ENCODE measurements around the gene LCP2. TPM values are rescaled to one million over a fixed set of nuclear protein-coding genes. Genes with fewer than 3 reads are reported as not detected.

LCP2 gene
- total RNA-seq, 1 experiment from 2014 or later, result 0.50 TPM

- DNase-seq (ENCODE audit: low read depth), result no peak
Observed at GRCh38 chr5:170316937-170317336, 19.4 kb upstream of the LCP2 start.

GRCh38 chr5:170315154-170315553 is 17.6 kb upstream of the LCP2 start:
- no peak for DNase-seq (ENCODE audit: low read depth)

GRCh38 chr5:170314541-170315095 is 17.0 kb upstream of the LCP2 start:
- no peak for DNase-seq (ENCODE audit: low read depth)

- no peak for DNase-seq (ENCODE audit: low read depth)
Observed at GRCh38 chr5:170313816-170314215, 16.2 kb upstream of the LCP2 start.

- DNase-seq (ENCODE audit: low read depth), result no peak
Observed at GRCh38 chr5:170313344-170313743, 15.8 kb upstream of the LCP2 start.

- DNase-seq (ENCODE audit: low read depth), result peak; percentile 72
Observed at GRCh38 chr5:170312666-170313065, 15.1 kb upstream of the LCP2 start.

- no peak for DNase-seq (ENCODE audit: low read depth)
Observed at GRCh38 chr5:170312301-170312595, 14.7 kb upstream of the LCP2 start.

GRCh38 chr5:170311511-170312300 is 14.1 kb upstream of the LCP2 start:
- DNase-seq (ENCODE audit: low read depth), result no peak

GRCh38 chr5:170310256-170310926 is 12.8 kb upstream of the LCP2 start:
- DNase-seq (ENCODE audit: low read depth), result no peak

GRCh38 chr5:170308686-170309085 is 11.1 kb upstream of the LCP2 start:
- DNase-seq (ENCODE audit: low read depth), result no peak

- peak; percentile 73 for DNase-seq (ENCODE audit: low read depth)
Observed at GRCh38 chr5:170307575-170308465, 10.2 kb upstream of the LCP2 start.

GRCh38 chr5:170306381-170306831 is 8.8 kb upstream of the LCP2 start:
- DNase-seq (ENCODE audit: low read depth), result peak; percentile 51

GRCh38 chr5:170305646-170306025 is 8.1 kb upstream of the LCP2 start:
- DNase-seq (ENCODE audit: low read depth), result no peak

- DNase-seq (ENCODE audit: low read depth), result no peak
Observed at GRCh38 chr5:170305016-170305645, 7.6 kb upstream of the LCP2 start.

- no peak for DNase-seq (ENCODE audit: low read depth)
Observed at GRCh38 chr5:170303549-170303948, 6.0 kb upstream of the LCP2 start.

- DNase-seq (ENCODE audit: low read depth), result no peak
Observed at GRCh38 chr5:170302653-170303501, 5.3 kb upstream of the LCP2 start.

- DNase-seq (ENCODE audit: low read depth), result no peak
Observed at GRCh38 chr5:170301981-170302652, 4.5 kb upstream of the LCP2 start.

GRCh38 chr5:170301149-170301548 is 3.6 kb upstream of the LCP2 start:
- DNase-seq (ENCODE audit: low read depth), result no peak

- DNase-seq (ENCODE audit: low read depth), result no peak
Observed at GRCh38 chr5:170300361-170301013, 2.9 kb upstream of the LCP2 start.
